NT2/D1 (cell line): ENCODE data around the gene BIRC2.
"Not testable (repeated sequence)": the region's sequence is repeated elsewhere in the genome, so short reads cannot be mapped to it uniquely, and the experiment has no call there.

ENCODE experiments used
- DNase-seq: peaks from one replicate; pipeline ENCODE4 v3.0.0-alpha.2; 2011; ENCODE audit warnings: low read depth, low spot score
- H3K27me3 ChIP-seq: 2 replicates; pipeline ENCODE4 v1.6.0; 2011; ENCODE audit warnings: mild to moderate bottlenecking; ENCODE audit not compliant: insufficient read length, insufficient read depth
- H3K36me3 ChIP-seq: 2 replicates; pipeline ENCODE4 v1.6.1; 2011; ENCODE audit warnings: mild to moderate bottlenecking, low read length, mixed read lengths; ENCODE audit not compliant: insufficient read depth, insufficient read length
- H3K4me1 ChIP-seq: 2 replicates; pipeline ENCODE4 v1.5.1; 2011; ENCODE audit not compliant: insufficient read depth, insufficient read length
- H3K4me3 ChIP-seq: 2 replicates; pipeline ENCODE4 v1.5.1; 2011; ENCODE audit warnings: low read depth; ENCODE audit not compliant: insufficient read length
- H3K9ac ChIP-seq: 2 replicates; pipeline ENCODE4 v1.6.0; 2011; ENCODE audit warnings: low read depth; ENCODE audit not compliant: insufficient read length
- H3K9me3 ChIP-seq: 2 replicates; pipeline ENCODE4 v1.5.1; 2011; ENCODE audit warnings: mild to moderate bottlenecking, low read length; ENCODE audit not compliant: insufficient read depth
- SUZ12 ChIP-seq: IDR thresholded peaks from 2 replicates; pipeline ENCODE4 v1.6.1; 2011; ENCODE audit not compliant: insufficient read length, insufficient read depth; ENCODE audit errors: extremely low read depth
- YY1 ChIP-seq: IDR thresholded peaks from 2 replicates; pipeline ENCODE4 v1.6.1; 2011; ENCODE audit not compliant: insufficient read length, insufficient read depth
- ZNF274 ChIP-seq: IDR thresholded peaks from 2 replicates; pipeline ENCODE4 v1.6.1; 2011; ENCODE audit warnings: mild to moderate bottlenecking, low read depth, low read length

The BIRC2 gene

GRCh38 chr11:102364991-102365390 is 18.0 kb downstream of the BIRC2 start:
- TF ChIP-seq ZNF274 = no peak
- no peak for TF ChIP-seq SUZ12
- TF ChIP-seq YY1 = no peak
- Histone ChIP-seq H3K27me3 (no peaks in the 10 kb centered on the region), H3K9ac (no peak overlapping the region), H3K9me3 (no peaks in the 10 kb centered on the region; the same call in 1 of the 2 replicates), H3K36me3 (peaks cover 64% of the 10 kb centered on the region), H3K4me1 (no peaks in the 10 kb centered on the region), H3K4me3 (no peak overlapping the region)
- DNase-seq = no peak

- TF ChIP-seq YY1 (no peak), ZNF274 (no peak), SUZ12 (no peak)
- Histone ChIP-seq H3K4me3 (no peak overlapping the region), H3K4me1 (no peaks in the 10 kb centered on the region), H3K36me3 (peaks cover 51% of the 10 kb centered on the region), H3K27me3 (no peaks in the 10 kb centered on the region), H3K9ac (no peak overlapping the region), H3K9me3 (no peaks in the 10 kb centered on the region; the same call in 1 of the 2 replicates)
- no peak for DNase-seq
Measured at GRCh38 chr11:102367364-102367763, 20.4 kb downstream of the BIRC2 start.

GRCh38 chr11:102368472-102368871 is 21.5 kb downstream of the BIRC2 start:
- no peaks in the 10 kb centered on the region for H3K27me3 ChIP-seq
- H3K4me3 ChIP-seq = no peak overlapping the region
- TF ChIP-seq ZNF274 (no peak), YY1 (no peak), SUZ12 (no peak)
- H3K9me3 ChIP-seq = no peaks in the 10 kb centered on the region; the same call in 1 of the 2 replicates
- H3K9ac ChIP-seq = no peak overlapping the region
- no peaks in the 10 kb centered on the region for H3K4me1 ChIP-seq
- no peak for DNase-seq
- peaks cover 41% of the 10 kb centered on the region for H3K36me3 ChIP-seq

- not testable (repeated sequence) for H3K9ac ChIP-seq, H3K9me3 ChIP-seq, DNase-seq, H3K27me3 ChIP-seq, H3K4me1 ChIP-seq
- H3K4me3 ChIP-seq = peak overlapping the region; percentile 40
- H3K36me3 ChIP-seq = peaks cover 28% of the 10 kb centered on the region
Measured at GRCh38 chr11:102374633-102375424, 27.8 kb downstream of the BIRC2 start.

- Histone ChIP-seq H3K4me1 (peaks cover 3% of the 10 kb centered on the region), H3K9me3 (no peaks in the 10 kb centered on the region), H3K9ac (no peak overlapping the region), H3K36me3 (peaks cover 36% of the 10 kb centered on the region), H3K4me3 (no peak overlapping the region), H3K27me3 (no peaks in the 10 kb centered on the region)
- no peak for DNase-seq
- TF ChIP-seq SUZ12 = no peak
- no peak for TF ChIP-seq YY1
- no peak for TF ChIP-seq ZNF274
Measured at GRCh38 chr11:102375720-102376399, 28.8 kb downstream of the BIRC2 start.

GRCh38 chr11:102377891-102378290 is 30.9 kb downstream of the BIRC2 start:
- no peak for TF ChIP-seq ZNF274
- no peak for TF ChIP-seq YY1
- TF ChIP-seq SUZ12 = no peak
- H3K4me1 ChIP-seq = peaks cover 3% of the 10 kb centered on the region
- H3K4me3 ChIP-seq = no peak overlapping the region
- peaks cover 44% of the 10 kb centered on the region for H3K36me3 ChIP-seq
- no peak overlapping the region for H3K9ac ChIP-seq
- H3K27me3 ChIP-seq = no peaks in the 10 kb centered on the region
- no peak for DNase-seq
- H3K9me3 ChIP-seq = no peaks in the 10 kb centered on the region

DNA sequence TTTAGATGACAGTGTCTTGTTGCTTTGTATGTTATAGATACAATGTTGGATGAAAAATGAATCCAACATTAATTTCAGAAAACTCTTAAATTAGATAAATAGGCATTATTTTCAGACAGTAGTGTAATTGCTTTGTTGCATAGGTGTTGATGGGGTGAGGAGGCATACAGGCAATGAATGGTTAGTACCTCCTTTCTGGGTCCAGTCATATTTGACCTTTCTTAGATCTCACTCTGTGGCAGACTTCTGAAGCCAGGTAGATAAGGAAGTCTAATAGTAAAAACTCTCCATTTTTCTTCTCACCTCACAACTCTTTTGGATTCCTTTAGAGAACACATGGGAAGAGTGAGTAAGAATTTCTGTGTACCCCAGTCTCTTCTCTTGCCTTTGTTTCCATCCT is 31.8 kb downstream of the BIRC2 start:
- H3K9me3 ChIP-seq = no peaks in the 10 kb centered on the region
- no peaks in the 10 kb centered on the region for H3K27me3 ChIP-seq
- TF ChIP-seq ZNF274 = no peak
- no peak for TF ChIP-seq YY1
- no peak for TF ChIP-seq SUZ12
- no peak for DNase-seq
- H3K4me3 ChIP-seq = no peak overlapping the region
- H3K36me3 ChIP-seq = peaks cover 44% of the 10 kb centered on the region
- H3K4me1 ChIP-seq = peaks cover 3% of the 10 kb centered on the region
- H3K9ac ChIP-seq = no peak overlapping the region
